Testis (tissue), 3 donors: Measurements from ENCODE around the gene PRDM15. TPM values are rescaled to one million over a fixed set of nuclear protein-coding genes. Genes with fewer than 3 reads are reported as not detected.

Experiments
- DNase-seq: peaks from one replicate; pipeline ENCODE4 v3.0.0-alpha.2; 2019
- H3K27ac ChIP-seq, 2 donors: fragments of 200-600 bp; sonication (generic); one replicate each; pipeline ENCODE4 v1.5.1; 2019
- H3K27me3 ChIP-seq: fragments of 200-600 bp; sonication (generic); one replicate; pipeline ENCODE4 v1.5.1; 2019
- H3K36me3 ChIP-seq: fragments of 200-600 bp; sonication (generic); one replicate; pipeline ENCODE4 v1.5.1; 2017; ENCODE audit warnings: low read depth; ENCODE audit errors: missing control alignments
- H3K4me1 ChIP-seq: fragments of 200-600 bp; sonication (generic); one replicate; pipeline ENCODE4 v1.5.1; 2019
- H3K4me3 ChIP-seq, 2 donors: fragments of 200-600 bp; sonication (generic); one replicate each; pipeline ENCODE4 v1.5.1; 2017 to 2019
- H3K9me3 ChIP-seq: fragments of 200-600 bp; sonication (generic); one replicate; pipeline ENCODE4 v1.5.1; 2017
- POLR2A ChIP-seq: fragments of 450-650 bp; IDR thresholded peaks from one replicate; pipeline ENCODE4 v1.6.1; 2017; ENCODE audit warnings: antibody characterized with exemption, mild to moderate bottlenecking, moderate library complexity
- WGBS, 2 donors: methylation state at CpG; one replicate each; pipeline ENCODE4 v1.1.5; 2018; 5-methylcytosine and 5-hydroxymethylcytosine counted together
- intact Hi-C: fragments of 100-400 bp; cut with DNase I; formaldehyde crosslinking; loops from one replicate; pipeline ENCODE4 v1.15.1; 2023; ENCODE audit warnings: low total_unique reads
- polyA plus RNA-seq: library from polyadenylated mRNA; stranded (reverse); fragments of 350-450 nt; fragmentation: Illumina TruSeq; extraction: RNeasy Lipid Tissue Mini Kit (QIAGEN cat#74804); gene quantifications from one replicate; pipeline ENCODE4 v1.2.3, GENCODE V29; 2014; ENCODE audit warnings: low read depth, low replicate concordance; ENCODE audit not compliant: insufficient read depth
- total RNA-seq, 2 donors: library from RNA; depleted of rRNA; stranded (reverse); fragments of >200 nt; gene quantifications; one replicate each; pipeline ENCODE4 v1.2.3, GENCODE V29; 2016
- TF ChIP-seq, protein P1 (sequence below), 3 experiments: fragments of 450-650 bp in 2 of 3; fragments of 200-600 bp in 1 of 3; sonication (generic) in 1 of 3; IDR thresholded peaks; one replicate each; pipeline ENCODE4 v1.5.1; 2016 to 2019; ENCODE audit warnings: antibody characterized with exemption in 3 of 3, mild to moderate bottlenecking in 2 of 3, moderate library complexity in 1 of 3

Gene PRDM15
- total and polyA plus RNA-seq, 3 donors from 2014 or later = 8.2 to 21.4 (median 18.8) TPM

DNA sequence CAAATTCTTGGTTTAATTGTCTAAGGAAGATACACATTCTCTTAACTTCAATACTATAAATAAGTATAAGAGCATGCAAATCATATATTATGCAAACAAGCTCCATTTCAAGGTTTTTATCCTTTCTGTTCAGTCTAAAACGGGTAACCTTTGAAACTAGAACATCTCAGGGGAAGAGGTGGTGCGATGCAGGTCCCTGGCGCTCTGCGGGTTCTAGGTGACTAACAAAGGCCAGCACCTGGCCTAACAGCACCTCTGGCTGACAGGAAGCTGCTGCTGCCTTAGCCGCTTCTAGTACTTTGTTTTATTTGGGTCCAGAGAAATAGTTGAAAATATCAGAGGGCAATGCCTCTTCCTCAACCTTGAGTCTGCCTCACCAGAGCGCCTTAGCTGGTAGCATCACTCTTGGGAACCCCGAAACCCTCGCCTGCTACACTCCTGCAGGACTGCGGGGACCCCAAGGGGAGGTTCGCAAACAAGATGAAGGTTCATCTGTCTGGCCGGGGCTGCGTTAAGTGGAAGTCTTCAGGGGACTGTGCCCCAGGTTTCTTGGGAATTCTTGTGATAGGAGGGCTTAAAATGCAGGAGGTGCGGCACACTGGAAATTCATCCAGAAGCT is 45.5 kb downstream of the PRDM15 start:
- H3K27ac ChIP-seq = no peak overlapping the region
- no peak for DNase-seq
- intact Hi-C loops = no loop called here
- H3K4me1 ChIP-seq = no peaks in the 10 kb centered on the region
- no peak for TF ChIP-seq POLR2A
- TF ChIP-seq, protein P1, sequence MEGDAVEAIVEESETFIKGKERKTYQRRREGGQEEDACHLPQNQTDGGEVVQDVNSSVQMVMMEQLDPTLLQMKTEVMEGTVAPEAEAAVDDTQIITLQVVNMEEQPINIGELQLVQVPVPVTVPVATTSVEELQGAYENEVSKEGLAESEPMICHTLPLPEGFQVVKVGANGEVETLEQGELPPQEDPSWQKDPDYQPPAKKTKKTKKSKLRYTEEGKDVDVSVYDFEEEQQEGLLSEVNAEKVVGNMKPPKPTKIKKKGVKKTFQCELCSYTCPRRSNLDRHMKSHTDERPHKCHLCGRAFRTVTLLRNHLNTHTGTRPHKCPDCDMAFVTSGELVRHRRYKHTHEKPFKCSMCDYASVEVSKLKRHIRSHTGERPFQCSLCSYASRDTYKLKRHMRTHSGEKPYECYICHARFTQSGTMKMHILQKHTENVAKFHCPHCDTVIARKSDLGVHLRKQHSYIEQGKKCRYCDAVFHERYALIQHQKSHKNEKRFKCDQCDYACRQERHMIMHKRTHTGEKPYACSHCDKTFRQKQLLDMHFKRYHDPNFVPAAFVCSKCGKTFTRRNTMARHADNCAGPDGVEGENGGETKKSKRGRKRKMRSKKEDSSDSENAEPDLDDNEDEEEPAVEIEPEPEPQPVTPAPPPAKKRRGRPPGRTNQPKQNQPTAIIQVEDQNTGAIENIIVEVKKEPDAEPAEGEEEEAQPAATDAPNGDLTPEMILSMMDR (IDR thresholded peaks at IDR 0.05) = no peak
- H3K27me3 ChIP-seq = no peaks in the 10 kb centered on the region
- H3K9me3 ChIP-seq = no peaks in the 10 kb centered on the region
- 93 to 98% methylated on average over 13 of the region's 13 CpGs for WGBS, 2 donors
- H3K4me3 ChIP-seq = no peak overlapping the region
- H3K36me3 ChIP-seq = no peaks in the 10 kb centered on the region

DNA sequence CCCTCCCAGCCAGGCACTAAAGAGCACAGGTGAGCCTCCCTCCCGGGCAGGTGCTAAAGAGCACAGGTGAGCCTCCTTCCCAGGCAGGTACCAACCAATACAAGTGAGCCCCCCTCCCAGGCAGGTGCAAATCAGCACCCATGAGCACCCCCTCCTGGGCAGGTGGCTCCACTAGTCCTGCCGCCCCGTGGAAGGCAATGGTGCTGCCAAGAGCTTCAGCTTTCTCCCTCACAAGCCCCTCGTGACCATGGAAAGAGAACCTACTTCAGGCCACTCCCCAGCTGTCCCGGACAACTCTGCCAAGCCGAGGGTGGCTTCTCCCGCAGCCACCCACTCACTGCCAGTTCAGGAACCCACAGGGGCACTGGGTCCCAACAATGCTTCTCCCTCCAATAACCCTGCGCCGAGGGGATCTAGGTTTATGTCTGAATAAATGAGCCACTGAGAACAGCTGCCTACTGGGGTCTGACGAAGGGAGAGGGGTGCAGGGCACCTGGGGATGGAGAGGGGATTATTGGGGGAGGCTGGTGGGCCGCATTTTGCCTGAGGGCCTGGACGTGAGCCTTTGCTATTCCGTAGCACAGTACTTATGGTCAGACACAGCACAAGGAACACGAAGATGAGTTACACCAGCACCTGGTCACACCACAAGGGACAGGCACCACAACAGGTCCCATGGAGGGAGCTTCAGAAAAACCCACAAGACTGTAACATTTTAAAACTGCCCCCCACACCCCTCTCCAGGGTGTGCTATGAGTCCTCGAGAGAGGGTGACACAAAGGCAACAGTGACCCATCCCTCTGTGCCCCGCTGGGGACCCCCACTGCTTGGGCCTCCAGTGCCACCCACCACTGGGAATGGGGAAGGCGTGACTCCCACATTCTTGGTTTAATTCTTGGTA is 46.3 kb downstream of the PRDM15 start:
- Histone ChIP-seq H3K36me3 (no peaks in the 10 kb centered on the region), H3K27ac (no peak overlapping the region), H3K27me3 (no peaks in the 10 kb centered on the region), H3K9me3 (no peaks in the 10 kb centered on the region), H3K4me3 (no peak overlapping the region), H3K4me1 (no peaks in the 10 kb centered on the region)
- intact Hi-C loops = no loop called here
- TF ChIP-seq, protein P1 (IDR thresholded peaks at IDR 0.05) = no peak
- TF ChIP-seq POLR2A = no peak
- no peak for DNase-seq
- 94 to 95% methylated on average over 13 to 17 of the region's 17 CpGs for WGBS, 2 donors

DNA sequence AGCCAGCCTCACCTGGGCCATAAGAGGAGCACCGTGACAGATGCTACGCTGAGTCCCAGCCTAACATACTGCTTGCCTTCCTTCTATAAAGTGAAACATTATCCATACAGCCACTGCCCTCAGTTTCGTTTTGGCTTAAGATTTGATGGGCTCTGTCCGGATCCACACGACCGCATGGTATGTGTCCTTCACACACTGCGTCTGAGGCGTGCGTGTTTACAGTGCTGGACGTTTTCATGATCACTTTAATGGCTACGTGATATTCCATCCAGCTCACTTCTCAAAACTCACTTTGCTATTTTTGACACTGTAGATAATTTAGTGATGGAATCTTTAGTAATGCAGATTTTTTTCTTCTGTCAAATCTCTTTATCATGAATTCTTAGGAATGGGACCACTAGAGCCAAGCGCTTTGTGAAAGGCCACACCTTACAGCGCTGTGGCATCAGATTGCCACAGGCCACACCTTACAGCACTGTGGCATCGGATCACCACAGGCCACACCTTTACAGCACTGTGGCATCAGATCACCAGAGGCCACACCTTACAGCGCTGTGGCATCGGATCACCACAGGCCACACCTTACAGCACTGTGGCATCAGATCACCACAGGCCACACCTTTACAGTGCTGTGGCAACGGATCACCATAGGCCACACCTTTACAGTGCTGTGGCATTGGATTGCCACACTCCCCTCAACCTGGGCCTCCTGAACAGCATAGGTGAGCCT is 47.1 kb downstream of the PRDM15 start:
- no peaks in the 10 kb centered on the region for H3K4me1 ChIP-seq
- no peaks in the 10 kb centered on the region for H3K36me3 ChIP-seq
- no peak for DNase-seq
- WGBS, 2 donors = 92 to 95% methylated on average over 17 of the region's 17 CpGs
- H3K4me3 ChIP-seq = no peak overlapping the region
- H3K27me3 ChIP-seq = no peaks in the 10 kb centered on the region
- no peaks in the 10 kb centered on the region for H3K9me3 ChIP-seq
- TF ChIP-seq POLR2A = no peak
- TF ChIP-seq, protein P1 (IDR thresholded peaks at IDR 0.05) = no peak
- H3K27ac ChIP-seq = no peak overlapping the region
- intact Hi-C loops = no loop called here

DNA sequence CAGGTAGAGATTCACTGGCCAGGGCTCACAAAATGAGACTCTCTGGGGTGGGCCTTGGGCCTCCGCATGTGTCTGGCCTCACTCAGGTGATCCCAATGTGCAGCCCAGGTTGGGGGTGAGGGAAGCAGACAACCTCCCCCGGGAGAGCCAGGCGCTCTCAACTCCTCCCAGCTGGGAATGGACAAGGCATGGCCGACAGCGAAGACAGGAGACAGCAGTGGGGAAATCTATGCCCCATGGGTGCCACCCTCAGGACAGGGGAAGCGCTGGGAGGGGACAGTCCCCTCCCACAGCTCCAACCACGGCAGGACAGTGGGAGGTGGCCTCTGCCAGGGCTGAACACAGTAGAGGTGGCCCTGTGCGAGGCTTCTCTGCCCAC is 47.7 kb downstream of the PRDM15 start:
- 79 to 90% methylated on average over 4 to 7 of the region's 8 CpGs for WGBS, 2 donors
- no peaks in the 10 kb centered on the region for H3K36me3 ChIP-seq

More for the DNA sequence above, 47.7 kb downstream of the PRDM15 start:
- Histone ChIP-seq H3K27ac (no peak overlapping the region), H3K27me3 (no peaks in the 10 kb centered on the region), H3K4me3 (no peak overlapping the region), H3K4me1 (no peaks in the 10 kb centered on the region), H3K9me3 (no peaks in the 10 kb centered on the region)
- intact Hi-C loops = no loop called here
- TF ChIP-seq, protein P1 (IDR thresholded peaks at IDR 0.05) = no peak
- DNase-seq = no peak
